ENCODE measurements around the gene PRPF40B.
"Not testable (repeated sequence)": the region's sequence is repeated elsewhere in the genome, so short reads cannot be mapped to it uniquely, and the experiment has no call there.

Gene PRPF40B

GRCh38 chr12:49609875-49610154 is 13.5 kb upstream of the PRPF40B start:
- no peak for DNase-seq

- DNase-seq = not testable (repeated sequence)
These were observed 12.6 kb upstream of the PRPF40B start for GRCh38 chr12:49610785-49611184.

- no peak for DNase-seq
These were observed 11.2 kb upstream of the PRPF40B start for GRCh38 chr12:49612210-49612609.

- DNase-seq = no peak
These were observed 7.6 kb upstream of the PRPF40B start for GRCh38 chr12:49615725-49616124.

GRCh38 chr12:49616533-49617219 is 6.7 kb upstream of the PRPF40B start:
- no peak for DNase-seq

GRCh38 chr12:49618576-49618975 is 4.8 kb upstream of the PRPF40B start:
- DNase-seq = no peak

GRCh38 chr12:49619286-49619685 is 4.1 kb upstream of the PRPF40B start:
- no peak for DNase-seq

GRCh38 chr12:49621651-49622500 is 1.5 kb upstream of the PRPF40B start:
- DNase-seq = no peak

GRCh38 chr12:49622501-49623141 is 740 bp upstream of the PRPF40B start:
- DNase-seq = no peak

- no peak for DNase-seq
These were observed 1.7 kb downstream of the PRPF40B start for GRCh38 chr12:49624921-49625577.

- DNase-seq = no peak
These were observed 2.9 kb downstream of the PRPF40B start for GRCh38 chr12:49626169-49626835.

- DNase-seq = no peak
These were observed 3.5 kb downstream of the PRPF40B start for GRCh38 chr12:49626836-49627235.

- no peak for DNase-seq
These were observed 4.5 kb downstream of the PRPF40B start for GRCh38 chr12:49627752-49628360.

GRCh38 chr12:49631336-49631907 is 8.1 kb downstream of the PRPF40B start:
- no peak for DNase-seq

GRCh38 chr12:49632401-49632800 is 9.0 kb downstream of the PRPF40B start:
- no peak for DNase-seq

- DNase-seq = no peak
These were observed 9.8 kb downstream of the PRPF40B start for GRCh38 chr12:49632986-49633702.

GRCh38 chr12:49633703-49634345 is 10.5 kb downstream of the PRPF40B start:
- no peak for DNase-seq

- DNase-seq = no peak
These were observed 11.7 kb downstream of the PRPF40B start for GRCh38 chr12:49635036-49635435.

- DNase-seq = no peak
These were observed 12.3 kb downstream of the PRPF40B start for GRCh38 chr12:49635656-49636055.

- DNase-seq = no peak
These were observed 13.2 kb downstream of the PRPF40B start for GRCh38 chr12:49636574-49636973.

Measured in NCI-H345 (cell line).